B cell (primary cell): Measurements from ENCODE around the gene TUT1. TPM values are rescaled to one million over a fixed set of nuclear protein-coding genes. Genes with fewer than 3 reads are reported as not detected.

ENCODE experiments used
- ATAC-seq: fragments of 200-7000 bp; cut with Tn5 transposase; one replicate; pipeline ENCODE4 v1.10.0; 2021; ENCODE audit warnings: low read depth, mild to moderate bottlenecking, moderate number of reproducible peaks, moderate library complexity
- CTCF ChIA-PET: fragments of 350-600 bp; sonication (Branson Sonifier 250); formaldehyde crosslinking; loops from one replicate; lab custom pipeline; 2021; ENCODE audit warnings: antibody characterized with exemption, inconsistent platforms; lab: Charles Lee
- POLR2A ChIA-PET: fragments of 350-600 bp; sonication (Branson Sonifier 250); formaldehyde crosslinking; loops from one replicate; lab custom pipeline; 2021; ENCODE audit warnings: antibody characterized with exemption; lab: Charles Lee
- DNase-seq: peaks from one replicate; pipeline ENCODE4 v3.0.0; 2013
- H2AFZ ChIP-seq: 2 replicates; pipeline ENCODE4 v1.6.1; 2012; ENCODE audit warnings: mild to moderate bottlenecking, low read depth, low read length; ENCODE audit not compliant: insufficient read depth, poor library complexity, severe bottlenecking
- H3K27ac ChIP-seq, 2 donors: 1 replicate in 1 of 2; 2 replicates in 1 of 2; pipeline ENCODE4 v1.5.1; 2012 to 2013; ENCODE audit warnings: low read length in 2 of 2, mild to moderate bottlenecking in 2 of 2, moderate library complexity in 1 of 2
- H3K27me3 ChIP-seq, 4 experiments: fragments of 200-600 bp in 1 of 4; sonication (generic) in 1 of 4; replicated peaks in 1 of 4; 1 replicate in 2 of 4; 2 replicates in 2 of 4; pipeline versions ENCODE4 v1.6.1 to v1.7.0; 2013 to 2016; ENCODE audit warnings: low read length in 3 of 4, mild to moderate bottlenecking in 2 of 4, mixed read lengths in 1 of 4, moderate library complexity in 1 of 4; ENCODE audit not compliant: insufficient read depth in 4 of 4, control insufficient read depth in 3 of 4; ENCODE audit errors: control extremely low read depth in 1 of 4
- H3K36me3 ChIP-seq, 2 experiments: replicated peaks in 1 of 2; 1 replicate in 1 of 2; 2 replicates in 1 of 2; pipeline versions ENCODE4 v1.6.1 to v1.7.1; 2013; ENCODE audit warnings: low read length in 1 of 2; ENCODE audit not compliant: insufficient read depth in 2 of 2, control insufficient read depth in 1 of 2; ENCODE audit errors: control extremely low read depth in 1 of 2, extremely low read depth in 1 of 2
- H3K4me1 ChIP-seq, 2 donors: fragments of 200-600 bp in 1 of 2; sonication (generic) in 1 of 2; 1 replicate in 1 of 2; 2 replicates in 1 of 2; pipeline versions ENCODE4 v1.5.1 to v1.6.1; 2013 to 2017; ENCODE audit warnings: low read length in 2 of 2; ENCODE audit not compliant: control insufficient read depth in 2 of 2, insufficient read depth in 2 of 2
- H3K4me2 ChIP-seq: replicated peaks from 2 replicates; pipeline ENCODE3; 2012; ENCODE audit warnings: mild to moderate bottlenecking, low read depth, low read length; ENCODE audit not compliant: poor library complexity, severe bottlenecking
- H3K4me3 ChIP-seq, 5 experiments: fragments of 200-600 bp in 1 of 5; sonication (generic) in 1 of 5; 1 replicate in 3 of 5; 2 replicates in 2 of 5; pipeline versions ENCODE4 v1.5.1 to v1.7.0; 2011 to 2016; ENCODE audit warnings: low read length in 4 of 5, mild to moderate bottlenecking in 4 of 5, low read depth in 2 of 5, control low read depth in 1 of 5, moderate library complexity in 1 of 5; ENCODE audit not compliant: insufficient read depth in 1 of 5; ENCODE audit errors: control extremely low read depth in 1 of 5, extremely low read depth in 1 of 5
- H3K79me2 ChIP-seq: fragments of 200-600 bp; sonication (generic); one replicate; pipeline ENCODE4 v1.6.0; 2016; ENCODE audit warnings: low read length; ENCODE audit not compliant: control insufficient read depth, insufficient read depth
- H3K9ac ChIP-seq: fragments of 200-600 bp; sonication (generic); 2 replicates; pipeline ENCODE4 v1.6.1; 2017; ENCODE audit warnings: mild to moderate bottlenecking, low read length, moderate library complexity
- H3K9me3 ChIP-seq, 3 donors: one replicate each; pipeline versions ENCODE4 v1.6.1 to v1.7.1; 2013; ENCODE audit warnings: low read length in 2 of 3; ENCODE audit not compliant: control insufficient read depth in 2 of 3, insufficient read depth in 1 of 3; ENCODE audit errors: control extremely low read depth in 1 of 3
- H4K20me1 ChIP-seq: 2 replicates; pipeline ENCODE4 v1.6.0; 2012; ENCODE audit warnings: mild to moderate bottlenecking, low read length; ENCODE audit not compliant: insufficient read depth, control insufficient read depth, poor library complexity, severe bottlenecking
- H3K27ac Mint-ChIP-seq: one replicate; pipeline ENCODE4 v1.8.0; 2021; ENCODE audit warnings: mixed read lengths
- H3K27me3 Mint-ChIP-seq: one replicate; pipeline ENCODE4 v1.8.0; 2021; ENCODE audit warnings: mixed read lengths
- H3K4me1 Mint-ChIP-seq: one replicate; pipeline ENCODE4 v1.8.0; 2021; ENCODE audit warnings: mixed read lengths
- H3K4me3 Mint-ChIP-seq: one replicate; pipeline ENCODE4 v1.8.0; 2021; ENCODE audit warnings: mixed read lengths
- H3K9me3 Mint-ChIP-seq: one replicate; pipeline ENCODE4 v1.8.0; 2022; ENCODE audit warnings: mixed read lengths; ENCODE audit not compliant: insufficient read depth
- CTCF ChIP-seq: fragments of 200-600 bp; IDR thresholded peaks from one replicate; pipeline ENCODE4 v1.8.0; 2022; ENCODE audit warnings: antibody characterized with exemption, mild to moderate bottlenecking
- EZH2 ChIP-seq: IDR thresholded peaks from 2 replicates; pipeline ENCODE4 v1.6.1; 2012; ENCODE audit warnings: borderline replicate concordance, low read depth, mild to moderate bottlenecking, moderate library complexity, low read length; ENCODE audit not compliant: insufficient read depth, poor library complexity, severe bottlenecking
- WGBS: methylation state at CpG from one replicate; pipeline ENCODE4 v1.1.5; 2013; ENCODE audit warnings: missing lambda C conversion rate; ENCODE audit not compliant: insufficient coverage; 5-methylcytosine and 5-hydroxymethylcytosine counted together
- intact Hi-C: fragments of 100-400 bp; cut with micrococcal nuclease; formaldehyde crosslinking; loops from one replicate; pipeline ENCODE4 v1.10.0; 2022
- polyA plus RNA-seq: library from polyadenylated mRNA; depleted of rRNA; stranded (reverse); fragments of >200 nt; gene quantifications from 2 replicates; pipeline ENCODE4 v1.2.3, GENCODE V29; 2012
- total RNA-seq, 2 donors: library from RNA; stranded (reverse); fragments of 120-200 nt in 1 of 2; gene quantifications; 1 replicate in 1 of 2; 2 replicates in 1 of 2; pipeline versions ENCODE4 v1.2.3 to v1.2.4, GENCODE V29; 2013 to 2022

TUT1 gene
- total and polyA plus RNA-seq, 2 donors (not counting 1 experiment from before 2014, with no cell fraction given) = 31.1 to 47.7 TPM

DNA sequence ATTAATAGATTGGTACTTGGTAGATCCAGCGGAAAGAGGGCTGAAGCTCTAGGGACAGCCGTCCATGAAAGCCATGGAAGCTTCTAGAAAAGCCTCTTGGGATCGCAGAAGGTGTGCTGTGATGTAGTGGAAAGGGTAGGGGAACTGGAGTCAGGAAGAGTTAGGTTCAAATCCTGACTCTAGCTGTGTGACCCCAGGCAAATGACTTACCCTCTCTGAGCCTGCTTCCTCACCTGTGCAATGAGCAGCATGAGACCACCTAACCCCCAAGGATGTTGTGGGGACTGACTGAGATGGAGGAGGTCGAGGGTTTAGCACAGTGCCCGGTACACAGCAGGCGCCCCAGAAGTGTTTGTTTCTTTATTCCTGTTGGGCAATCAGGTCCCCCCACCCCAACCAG lies 19.1 kb upstream of the TUT1 start:
- Mint-ChIP-seq H3K27me3 (no peaks in the 10 kb centered on the region), H3K4me3 (peak overlapping the region; percentile 97), H3K27ac (peak overlapping the region; percentile 80), H3K9me3 (no peaks in the 10 kb centered on the region), H3K4me1 (peaks cover 28% of the 10 kb centered on the region)
- no peaks in the 10 kb centered on the region for H4K20me1 ChIP-seq
- 91% methylated on average over 3 of the region's 6 CpGs for WGBS
- H2AFZ ChIP-seq = no peak overlapping the region
- H3K9ac ChIP-seq = no peak overlapping the region
- intact Hi-C loops = no loop called here
- H3K27ac ChIP-seq = no peak overlapping the region
- ChIA-PET CTCF (interaction anchor here (1.0 to 3.7 kb wide), 3 partner anchors 9 to 18 kb away, joined by 3 to 32 read pairs (median 13); partner anchors contain the start of genes B3GAT3, MTA2 and TUT1), POLR2A (interaction anchor here (0.6 to 2.7 kb wide), 3 partner anchors 9 to 18 kb away, joined by 8 to 16 read pairs (median 14); partner anchors contain the start of genes MTA2 and TUT1)
- ATAC-seq (no peak), DNase-seq (no peak)
- H3K79me2 ChIP-seq = peaks cover 68% of the 10 kb centered on the region
- no peak overlapping the region for H3K4me3 ChIP-seq
- peaks cover 0 to 35% of the 10 kb centered on the region in 2 experiments for H3K36me3 ChIP-seq
- TF ChIP-seq EZH2 (no peak), CTCF (no peak)
- H3K27me3 ChIP-seq = no peaks in the 10 kb centered on the region
- peak overlapping the region; percentile 90 for H3K4me2 ChIP-seq
- H3K9me3 ChIP-seq = no peaks in the 10 kb centered on the region
- H3K4me1 ChIP-seq = peaks cover 10 to 29% of the 10 kb centered on the region in 2 donors

DNA sequence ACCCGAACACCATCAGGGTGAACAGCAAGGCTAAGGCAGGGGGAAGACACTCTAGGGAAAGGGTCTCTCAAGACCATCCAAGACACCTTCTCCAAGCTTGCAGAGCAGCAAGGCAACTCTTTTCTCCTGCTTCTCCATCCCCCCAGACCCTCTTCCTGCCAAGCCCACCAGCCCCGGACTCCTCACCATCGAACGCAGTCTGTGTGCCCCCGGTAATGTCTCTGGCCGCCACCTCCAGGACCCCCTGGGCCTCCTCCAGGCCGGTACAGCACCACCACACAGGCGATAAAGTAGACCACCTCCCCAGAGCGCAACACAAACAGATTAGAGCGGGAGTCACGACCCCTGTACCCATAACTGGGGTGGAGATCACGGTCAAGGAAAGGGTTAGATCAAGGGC lies 17.5 kb upstream of the TUT1 start:
- peaks cover 0 to 43% of the 10 kb centered on the region in 2 experiments for H3K36me3 ChIP-seq
- H3K27ac ChIP-seq = no peak overlapping the region
- no peak overlapping the region for H2AFZ ChIP-seq
- Mint-ChIP-seq H3K4me1 (peaks cover 27% of the 10 kb centered on the region), H3K27me3 (no peaks in the 10 kb centered on the region), H3K9me3 (no peaks in the 10 kb centered on the region), H3K4me3 (peak overlapping the region; percentile 5), H3K27ac (no peak overlapping the region)
- no peak for ATAC-seq
- peaks cover 66% of the 10 kb centered on the region for H3K79me2 ChIP-seq
- H3K27me3 ChIP-seq = no peaks in the 10 kb centered on the region
- DNase-seq = no peak
- TF ChIP-seq CTCF (no peak), EZH2 (no peak)
- H3K4me2 ChIP-seq = no peak overlapping the region
- intact Hi-C loops = no loop called here
- CTCF ChIA-PET = interaction anchor here (0.8 to 1.2 kb wide), 2 partner anchors 14 to 186 kb away, joined by 3 to 4 read pairs; no protein-coding TSS in a partner anchor
- no peak overlapping the region for H3K4me3 ChIP-seq
- peaks cover 10 to 29% of the 10 kb centered on the region in 2 donors for H3K4me1 ChIP-seq
- 100% methylated on average over 7 of the region's 12 CpGs for WGBS
- no peak overlapping the region for H3K9ac ChIP-seq
- no peaks in the 10 kb centered on the region for H4K20me1 ChIP-seq
- H3K9me3 ChIP-seq = no peaks in the 10 kb centered on the region
- POLR2A ChIA-PET = interaction anchor here (1.5 to 1.8 kb wide), 2 partner anchors 17 to 56 kb away, joined by 4 to 5 read pairs; partner anchors contain the start of genes C11orf98, CSKMT and TUT1
